H9 (cell line): ENCODE data around the gene FXYD6. TPM values are rescaled to one million over a fixed set of nuclear protein-coding genes. Genes with fewer than 3 reads are reported as not detected.
A peak's percentile ranks its signal among the peaks of the same experiment; 100 is the strongest.

Experiments used
- DNase-seq: peaks from one replicate; pipeline ENCODE4 v3.0.0-alpha.2; 2017
- H2AFZ ChIP-seq: one replicate; pipeline ENCODE4 v1.6.1; 2013; ENCODE audit warnings: mild to moderate bottlenecking, low read length, control low read depth, moderate library complexity
- H2AK5ac ChIP-seq: 2 replicates; pipeline ENCODE4 v1.6.1; 2013; ENCODE audit warnings: low read length, control low read depth, mixed read lengths; ENCODE audit not compliant: insufficient read length
- H2BK120ac ChIP-seq: one replicate; pipeline ENCODE4 v1.6.1; 2013; ENCODE audit warnings: low read depth, mild to moderate bottlenecking, low read length, control low read depth, inconsistent platforms; ENCODE audit not compliant: poor library complexity, severe bottlenecking
- H2BK12ac ChIP-seq: 2 replicates; pipeline ENCODE4 v1.6.1; 2013; ENCODE audit warnings: low read length, control low read depth, mixed read lengths, low read depth; ENCODE audit not compliant: insufficient read length
- H2BK15ac ChIP-seq: 2 replicates; pipeline ENCODE4 v1.6.1; 2013; ENCODE audit warnings: low read depth, low read length, control low read depth
- H2BK20ac ChIP-seq: one replicate; pipeline ENCODE4 v1.6.1; 2013; ENCODE audit warnings: low read depth, mild to moderate bottlenecking, low read length, control low read depth, inconsistent platforms; ENCODE audit not compliant: poor library complexity, severe bottlenecking
- H2BK5ac ChIP-seq: 2 replicates; pipeline ENCODE4 v1.6.1; 2013; ENCODE audit warnings: low read length, control low read depth, mixed read lengths; ENCODE audit not compliant: insufficient read length
- H3K14ac ChIP-seq: 2 replicates; pipeline ENCODE4 v1.6.1; 2013; ENCODE audit warnings: low read length, control low read depth; ENCODE audit not compliant: insufficient read depth
- H3K18ac ChIP-seq: 2 replicates; pipeline ENCODE4 v1.6.1; 2013; ENCODE audit warnings: low read depth, mild to moderate bottlenecking, mixed read lengths, low read length, control low read depth; ENCODE audit not compliant: insufficient read length
- H3K23ac ChIP-seq: 2 replicates; pipeline ENCODE4 v1.6.1; 2013; ENCODE audit warnings: low read length, control low read depth, mixed read lengths, low read depth; ENCODE audit not compliant: insufficient read length
- H3K23me2 ChIP-seq: 2 replicates; pipeline ENCODE4 v1.6.1; 2013; ENCODE audit warnings: low read depth, mild to moderate bottlenecking, mixed read lengths, low read length, control low read depth; ENCODE audit not compliant: insufficient read length, poor library complexity, severe bottlenecking
- H3K27ac ChIP-seq: 2 replicates; pipeline ENCODE4 v1.5.1; 2013; ENCODE audit warnings: low read length, control low read depth, mixed read lengths, low read depth; ENCODE audit not compliant: insufficient read length
- H3K27me3 ChIP-seq: 2 replicates; pipeline ENCODE4 v1.6.1; 2013; ENCODE audit warnings: low read length, control low read depth, inconsistent platforms; ENCODE audit not compliant: insufficient read depth
- H3K4ac ChIP-seq: 2 replicates; pipeline ENCODE4 v1.6.1; 2013; ENCODE audit warnings: low read depth, mild to moderate bottlenecking, control low read depth, inconsistent platforms, low read length, moderate library complexity
- H3K4me1 ChIP-seq: 2 replicates; pipeline ENCODE4 v1.6.1; 2013; ENCODE audit warnings: low read length, control low read depth, inconsistent platforms; ENCODE audit not compliant: insufficient read depth
- H3K4me2 ChIP-seq: 2 replicates; pipeline ENCODE4 v1.6.1; 2013; ENCODE audit warnings: low read length, control low read depth, mixed read lengths; ENCODE audit not compliant: insufficient read length, insufficient read depth
- H3K56ac ChIP-seq: 2 replicates; pipeline ENCODE4 v1.6.1; 2013; ENCODE audit warnings: low read depth, mild to moderate bottlenecking, mixed read lengths, low read length, control low read depth; ENCODE audit not compliant: insufficient read length
- H3K79me1 ChIP-seq: 2 replicates; pipeline ENCODE4 v1.6.1; 2013; ENCODE audit warnings: low read depth, mild to moderate bottlenecking, moderate library complexity, low read length, control low read depth, inconsistent platforms; ENCODE audit not compliant: insufficient read depth, poor library complexity, severe bottlenecking
- H3K79me2 ChIP-seq: 2 replicates; pipeline ENCODE4 v1.6.1; 2013; ENCODE audit warnings: low read length, control low read depth, inconsistent platforms; ENCODE audit not compliant: insufficient read depth
- H3K9ac ChIP-seq: 2 replicates; pipeline ENCODE4 v1.6.1; 2013; ENCODE audit warnings: low read length, control low read depth, mixed read lengths; ENCODE audit not compliant: insufficient read length; ENCODE audit errors: extremely low read depth
- H3K9me3 ChIP-seq: one replicate; pipeline ENCODE4 v1.6.1; 2013; ENCODE audit warnings: low read depth, low read length, inconsistent platforms; ENCODE audit not compliant: control insufficient read depth
- H3T11ph ChIP-seq: one replicate; pipeline ENCODE4 v1.6.1; 2013; ENCODE audit warnings: mild to moderate bottlenecking, low read length, control low read depth, inconsistent platforms
- H4K20me1 ChIP-seq: one replicate; pipeline ENCODE4 v1.6.1; 2013; ENCODE audit not compliant: control insufficient read depth, insufficient read length, insufficient read depth
- H4K5ac ChIP-seq: 2 replicates; pipeline ENCODE4 v1.6.1; 2013; ENCODE audit warnings: low read depth, mild to moderate bottlenecking, mixed read lengths, low read length, control low read depth; ENCODE audit not compliant: insufficient read length
- H4K8ac ChIP-seq: replicated peaks from 2 replicates; pipeline ENCODE4 v1.6.1; 2013; ENCODE audit warnings: low read length, control low read depth, mixed read lengths, low read depth; ENCODE audit not compliant: insufficient read length
- H4K91ac ChIP-seq: 2 replicates; pipeline ENCODE4 v1.6.1; 2013; ENCODE audit warnings: low read depth, mild to moderate bottlenecking, moderate library complexity, mixed read lengths, low read length, control low read depth; ENCODE audit not compliant: insufficient read length
- H3K27ac Mint-ChIP-seq, 3 experiments: 2 replicates in 2 of 3; 3 replicates in 1 of 3; pipeline ENCODE4 v1.8.0; 2020 to 2021; ENCODE audit warnings: mixed read lengths in 3 of 3, mild to moderate bottlenecking in 1 of 3, moderate library complexity in 1 of 3
- H3K27me3 Mint-ChIP-seq: 2 replicates; pipeline ENCODE4 v1.8.0; 2021; ENCODE audit warnings: low read depth, mild to moderate bottlenecking, moderate library complexity, mixed read lengths
- H3K36me3 Mint-ChIP-seq, 3 experiments: 2 replicates in 2 of 3; 3 replicates in 1 of 3; pipeline ENCODE4 v1.8.0; 2020 to 2021; ENCODE audit warnings: low read depth in 3 of 3, mixed read lengths in 3 of 3; ENCODE audit not compliant: insufficient read depth in 1 of 3
- H3K4me1 Mint-ChIP-seq, 2 experiments: 2 replicates each; pipeline ENCODE4 v1.8.0; 2020; ENCODE audit warnings: mixed read lengths in 2 of 2
- H3K4me3 Mint-ChIP-seq, 2 experiments: 2 replicates in 1 of 2; 3 replicates in 1 of 2; pipeline ENCODE4 v1.8.0; 2020 to 2021; ENCODE audit warnings: mild to moderate bottlenecking in 2 of 2, mixed read lengths in 2 of 2, moderate library complexity in 1 of 2
- H3K9me3 Mint-ChIP-seq, 2 experiments: 2 replicates in 1 of 2; 3 replicates in 1 of 2; pipeline ENCODE4 v1.8.0; 2020; ENCODE audit warnings: mild to moderate bottlenecking in 2 of 2, mixed read lengths in 2 of 2, moderate library complexity in 1 of 2
- WGBS: extraction: QIAGEN DNeasy Blood & Tissue Kit; methylation state at CpG from one replicate; pipeline ENCODE4 v1.1.7; 2013; ENCODE audit warnings: missing lambda C conversion rate, low lambda C conversion rate, mixed read lengths; ENCODE audit not compliant: insufficient read length; ENCODE audit errors: extremely low coverage; 5-methylcytosine and 5-hydroxymethylcytosine counted together
- total RNA-seq: library from RNA; stranded (reverse); gene quantifications from 2 replicates; pipeline ENCODE4 v1.2.1, GENCODE V29; 2021
- TF ChIP-seq, protein P1 (sequence below): fragments of 200-600 bp; sonication (generic); conservative IDR thresholded peaks from 3 replicates; pipeline ENCODE4 v1.8.0; 2021; ENCODE audit warnings: antibody characterized with exemption, mild to moderate bottlenecking

The FXYD6 gene
- total RNA-seq, 1 experiment from 2014 or later = 18.3 TPM

DNA sequence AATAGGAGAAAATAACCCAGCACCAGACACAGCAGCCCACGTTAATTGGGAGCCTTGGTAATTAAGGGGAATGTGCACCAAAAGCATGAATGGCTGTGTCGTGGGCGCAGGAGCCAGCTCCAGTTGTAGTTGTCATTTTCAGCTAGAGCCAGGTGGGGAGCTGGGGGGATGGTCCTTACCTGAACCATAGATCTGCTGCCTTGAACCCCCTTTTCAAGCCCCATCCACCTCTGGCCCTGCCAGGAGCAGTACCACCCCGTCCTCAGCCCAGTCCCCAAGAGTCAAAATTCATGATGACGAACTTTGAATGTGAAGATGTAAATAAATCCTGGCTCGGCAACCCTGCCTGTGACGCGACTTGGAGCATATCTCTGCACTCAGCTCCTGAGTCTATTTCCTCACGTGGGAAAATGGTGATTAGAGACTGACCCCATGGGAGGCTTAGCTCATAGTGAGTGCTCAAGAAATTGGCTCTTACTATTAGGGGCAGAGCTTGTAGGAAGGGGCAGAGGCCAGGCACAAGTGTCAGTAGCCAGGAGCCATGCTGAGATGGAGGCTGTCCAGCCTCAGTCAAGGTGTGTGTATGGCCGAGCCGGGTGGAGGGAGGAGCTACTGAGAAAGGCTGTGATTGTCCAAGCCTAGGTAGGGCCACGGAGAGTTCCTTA is 794 bp upstream of the FXYD6 start:
- TF ChIP-seq, protein P1, sequence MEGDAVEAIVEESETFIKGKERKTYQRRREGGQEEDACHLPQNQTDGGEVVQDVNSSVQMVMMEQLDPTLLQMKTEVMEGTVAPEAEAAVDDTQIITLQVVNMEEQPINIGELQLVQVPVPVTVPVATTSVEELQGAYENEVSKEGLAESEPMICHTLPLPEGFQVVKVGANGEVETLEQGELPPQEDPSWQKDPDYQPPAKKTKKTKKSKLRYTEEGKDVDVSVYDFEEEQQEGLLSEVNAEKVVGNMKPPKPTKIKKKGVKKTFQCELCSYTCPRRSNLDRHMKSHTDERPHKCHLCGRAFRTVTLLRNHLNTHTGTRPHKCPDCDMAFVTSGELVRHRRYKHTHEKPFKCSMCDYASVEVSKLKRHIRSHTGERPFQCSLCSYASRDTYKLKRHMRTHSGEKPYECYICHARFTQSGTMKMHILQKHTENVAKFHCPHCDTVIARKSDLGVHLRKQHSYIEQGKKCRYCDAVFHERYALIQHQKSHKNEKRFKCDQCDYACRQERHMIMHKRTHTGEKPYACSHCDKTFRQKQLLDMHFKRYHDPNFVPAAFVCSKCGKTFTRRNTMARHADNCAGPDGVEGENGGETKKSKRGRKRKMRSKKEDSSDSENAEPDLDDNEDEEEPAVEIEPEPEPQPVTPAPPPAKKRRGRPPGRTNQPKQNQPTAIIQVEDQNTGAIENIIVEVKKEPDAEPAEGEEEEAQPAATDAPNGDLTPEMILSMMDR = no peak
- Histone ChIP-seq H4K5ac (no peak overlapping the region), H3K56ac (no peak overlapping the region), H3K4ac (no peak overlapping the region), H3K4me2 (peak overlapping the region; percentile 80), H4K91ac (no peak overlapping the region), H2BK120ac (no peak overlapping the region), H3K79me2 (no peaks in the 10 kb centered on the region), H2BK20ac (no peak overlapping the region), H3K79me1 (no peaks in the 10 kb centered on the region), H3K27ac (no peak overlapping the region), H3K4me1 (peaks cover 6% of the 10 kb centered on the region; the same call in 1 of the 2 replicates), H3K18ac (no peak overlapping the region), H3K27me3 (no peaks in the 10 kb centered on the region; the same call in 1 of the 2 replicates), H4K20me1 (no peaks in the 10 kb centered on the region), H2BK12ac (no peak overlapping the region), H2AK5ac (no peak overlapping the region), H3K9me3 (no peaks in the 10 kb centered on the region), H3K14ac (no peak overlapping the region), H3K9ac (no peak overlapping the region), H4K8ac (no peak overlapping the region), H2AFZ (no peak overlapping the region), H2BK5ac (no peak overlapping the region), H3K23ac (no peak overlapping the region), H2BK15ac (no peak overlapping the region), H3K23me2 (peaks cover 19% of the 10 kb centered on the region), H3T11ph (no peak overlapping the region)
- Mint-ChIP-seq H3K9me3 (no peaks in the 10 kb centered on the region), H3K4me1 (peaks cover 43 to 51% of the 10 kb centered on the region in 2 experiments), H3K36me3 (peaks cover 0 to 2% (median 0%) of the 10 kb centered on the region in 3 experiments; a peak in 1 of 7 replicates), H3K27ac (no peak overlapping the region), H3K4me3 (peak overlapping the region; percentile 80 to 88), H3K27me3 (peaks cover 92% of the 10 kb centered on the region)
- DNase-seq = peak; percentile 50
- WGBS = no CpG with 5 or more reads among the region's 12 CpGs
